Measurements from ENCODE around the gene RBM20. TPM values are rescaled to one million over a fixed set of nuclear protein-coding genes. Genes with fewer than 3 reads are reported as not detected.

The RBM20 gene
- total and polyA plus RNA-seq, 2 experiments from 2014 or later, result 0.05 to 0.17 TPM

- H3K27me3 Mint-ChIP-seq (ENCODE audit: insufficient read depth, low read depth, poor library complexity), result no peaks in the 10 kb centered on the region
- H3K9me2 ChIP-seq (ENCODE audit: insufficient read depth), result no peaks in the 10 kb centered on the region
- H3K36me3 Mint-ChIP-seq (ENCODE audit: low read depth), result peaks cover 75% of the 10 kb centered on the region
- H3K27ac ChIP-seq (ENCODE audit: low read depth), result no peak overlapping the region
- H3K9me3 Mint-ChIP-seq, result no peaks in the 10 kb centered on the region
- ATAC-seq (no peak), DNase-seq (ENCODE audit: low spot score) (no peak)
- H3K36me3 ChIP-seq (ENCODE audit: insufficient read depth), result peaks cover 46% of the 10 kb centered on the region
- 0 out of 2 replicates have a peak, but pooled peaks cover 3% of the 10 kb centered on the region for H3F3A ChIP-seq (replicated peaks; ENCODE audit: low read depth)
- TF ChIP-seq NANOG (IDR thresholded peaks at IDR 0.05; ENCODE audit: borderline replicate concordance) (no peak), ZNF114 (CRISPR knock-in tag; IDR thresholded peaks at IDR 0.05) (no peak), JUNB (IDR thresholded peaks at IDR 0.05; ENCODE audit: unreplicated experiment) (no peak), EZH2phosphoT487 (IDR thresholded peaks at IDR 0.05; ENCODE audit: unreplicated experiment) (no peak), STAT1 (IDR thresholded peaks at IDR 0.05; ENCODE audit: unreplicated experiment) (no peak), REST (IDR thresholded peaks at IDR 0.05; ENCODE audit: unreplicated experiment) (no peak), CREB1 (CRISPR knock-in tag; IDR thresholded peaks at IDR 0.05; ENCODE audit: low read depth) (no peak), ETS1 (IDR thresholded peaks at IDR 0.05) (no peak), ZNF331 (CRISPR knock-in tag; IDR thresholded peaks at IDR 0.05; ENCODE audit: low read depth) (no peak)
- H3K27me3 ChIP-seq (ENCODE audit: insufficient read depth), result no peaks in the 10 kb centered on the region
- H2AFZ ChIP-seq, result no peak overlapping the region
- H3K79me2 ChIP-seq (replicated peaks; ENCODE audit: insufficient read depth), result no peaks in the 10 kb centered on the region
- H3K4me2 ChIP-seq, result no peak overlapping the region
- H3K4me1 Mint-ChIP-seq, result no peaks in the 10 kb centered on the region
- H4K20me1 ChIP-seq (replicated peaks; ENCODE audit: insufficient read depth), result no peaks in the 10 kb centered on the region
- no peak overlapping the region for H3K4me3 Mint-ChIP-seq
- no peak overlapping the region for H3K27ac Mint-ChIP-seq
- no peak overlapping the region for H3K4me3 ChIP-seq
- H3K4me1 ChIP-seq (ENCODE audit: insufficient read depth), result no peaks in the 10 kb centered on the region
Observed at GRCh38 chr10:110597476-110597875, 46.7 kb upstream of the RBM20 start.

DNA sequence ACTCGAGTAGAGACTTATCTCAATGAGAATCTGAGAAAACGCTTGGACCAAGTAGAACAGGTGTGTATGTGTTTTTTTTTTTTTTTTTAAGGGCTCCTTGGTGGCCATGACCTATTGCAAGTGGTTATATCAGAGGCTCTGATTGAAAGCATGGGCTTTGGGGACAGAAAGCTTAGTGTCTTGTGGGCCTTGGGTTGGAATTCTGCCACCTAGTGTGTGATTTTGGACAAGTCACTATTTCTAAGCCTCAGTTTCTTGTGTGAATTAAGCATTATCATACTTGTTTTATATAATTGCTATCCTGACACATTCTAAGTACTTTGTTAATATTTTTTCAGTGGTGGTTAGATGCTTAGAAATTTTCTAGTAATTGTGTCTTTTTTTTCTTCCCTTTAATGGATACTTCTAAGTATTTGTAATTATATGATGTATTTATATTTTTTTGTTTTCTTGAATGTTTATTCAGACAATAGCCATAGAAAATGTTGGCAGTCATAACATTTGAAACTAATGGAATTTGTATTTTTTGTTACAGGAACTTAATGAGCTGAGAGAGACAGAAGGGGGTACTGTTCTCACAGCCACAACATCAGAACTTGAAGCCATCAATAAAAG lies 43.5 kb upstream of the RBM20 start:
- Histone ChIP-seq H2AFZ (no peak overlapping the region), H3K27ac (ENCODE audit: low read depth) (no peak overlapping the region), H3K4me3 (no peak overlapping the region), H3K79me2 (replicated peaks; ENCODE audit: insufficient read depth) (no peaks in the 10 kb centered on the region), H3K4me1 (ENCODE audit: insufficient read depth) (no peaks in the 10 kb centered on the region), H3K27me3 (ENCODE audit: insufficient read depth) (no peaks in the 10 kb centered on the region), H3K4me2 (no peak overlapping the region), H3F3A (replicated peaks; ENCODE audit: low read depth) (0 out of 2 replicates have a peak, but pooled peaks cover 3% of the 10 kb centered on the region), H3K9me2 (ENCODE audit: insufficient read depth) (no peaks in the 10 kb centered on the region), H3K36me3 (ENCODE audit: insufficient read depth) (peaks cover 54% of the 10 kb centered on the region), H4K20me1 (replicated peaks; ENCODE audit: insufficient read depth) (no peaks in the 10 kb centered on the region)
- Mint-ChIP-seq H3K36me3 (ENCODE audit: low read depth) (peaks cover 77% of the 10 kb centered on the region), H3K4me3 (no peak overlapping the region), H3K27ac (no peak overlapping the region), H3K27me3 (ENCODE audit: insufficient read depth, low read depth, poor library complexity) (no peaks in the 10 kb centered on the region), H3K9me3 (no peaks in the 10 kb centered on the region), H3K4me1 (no peaks in the 10 kb centered on the region)
- TF ChIP-seq CREB1 (CRISPR knock-in tag; IDR thresholded peaks at IDR 0.05; ENCODE audit: low read depth) (no peak), NANOG (IDR thresholded peaks at IDR 0.05; ENCODE audit: borderline replicate concordance) (no peak), POLR2AphosphoS5 (IDR thresholded peaks at IDR 0.05; ENCODE audit: low read depth) (no peak), ETS1 (IDR thresholded peaks at IDR 0.05) (no peak)
- TF ChIP-seq, protein P1, sequence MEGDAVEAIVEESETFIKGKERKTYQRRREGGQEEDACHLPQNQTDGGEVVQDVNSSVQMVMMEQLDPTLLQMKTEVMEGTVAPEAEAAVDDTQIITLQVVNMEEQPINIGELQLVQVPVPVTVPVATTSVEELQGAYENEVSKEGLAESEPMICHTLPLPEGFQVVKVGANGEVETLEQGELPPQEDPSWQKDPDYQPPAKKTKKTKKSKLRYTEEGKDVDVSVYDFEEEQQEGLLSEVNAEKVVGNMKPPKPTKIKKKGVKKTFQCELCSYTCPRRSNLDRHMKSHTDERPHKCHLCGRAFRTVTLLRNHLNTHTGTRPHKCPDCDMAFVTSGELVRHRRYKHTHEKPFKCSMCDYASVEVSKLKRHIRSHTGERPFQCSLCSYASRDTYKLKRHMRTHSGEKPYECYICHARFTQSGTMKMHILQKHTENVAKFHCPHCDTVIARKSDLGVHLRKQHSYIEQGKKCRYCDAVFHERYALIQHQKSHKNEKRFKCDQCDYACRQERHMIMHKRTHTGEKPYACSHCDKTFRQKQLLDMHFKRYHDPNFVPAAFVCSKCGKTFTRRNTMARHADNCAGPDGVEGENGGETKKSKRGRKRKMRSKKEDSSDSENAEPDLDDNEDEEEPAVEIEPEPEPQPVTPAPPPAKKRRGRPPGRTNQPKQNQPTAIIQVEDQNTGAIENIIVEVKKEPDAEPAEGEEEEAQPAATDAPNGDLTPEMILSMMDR (conservative IDR thresholded peaks at IDR 0.05; ENCODE audit: low read depth in 2 of 2), result peak; percentile 68 to 75
- DNase-seq (ENCODE audit: low spot score) (peak; percentile 83), ATAC-seq (peak; percentile 87)

Measured in GM23338 (cell line).